Parathyroid adenoma (tissue), 2 donors: ENCODE results near the gene LMX1A.

Source experiments
- H2AFZ ChIP-seq: fragments of 300-600 bp; sonication (generic); one replicate; pipeline ENCODE4 v1.7.0; 2017; ENCODE audit warnings: antibody characterized with exemption, mild to moderate bottlenecking
- H3K27ac ChIP-seq: fragments of 300-600 bp; sonication (generic); one replicate; pipeline ENCODE4 v1.7.0; 2017
- H3K27me3 ChIP-seq: fragments of 300-600 bp; sonication (generic); one replicate; pipeline ENCODE4 v1.7.0; 2017; ENCODE audit warnings: low read length; ENCODE audit not compliant: control insufficient read depth, insufficient read depth
- H3K36me3 ChIP-seq: fragments of 300-600 bp; sonication (generic); one replicate; pipeline ENCODE4 v1.7.0; 2017; ENCODE audit warnings: low read length; ENCODE audit not compliant: control insufficient read depth, insufficient read depth
- H3K4me1 ChIP-seq: fragments of 300-600 bp; sonication (generic); one replicate; pipeline ENCODE4 v1.7.0; 2017; ENCODE audit warnings: control low read depth
- H3K4me2 ChIP-seq: fragments of 300-600 bp; sonication (generic); one replicate; pipeline ENCODE4 v1.7.0; 2017; ENCODE audit warnings: low read length
- H3K4me3 ChIP-seq: fragments of 300-600 bp; sonication (generic); one replicate; pipeline ENCODE4 v1.7.0; 2017; ENCODE audit warnings: low read depth, low read length
- H3K79me2 ChIP-seq: fragments of 300-600 bp; sonication (generic); one replicate; pipeline ENCODE4 v1.7.0; 2017; ENCODE audit warnings: control low read depth
- H3K9ac ChIP-seq: fragments of 300-600 bp; sonication (generic); one replicate; pipeline ENCODE4 v1.7.0; 2017; ENCODE audit warnings: mild to moderate bottlenecking
- H3K9me3 ChIP-seq: fragments of 300-600 bp; sonication (generic); one replicate; pipeline ENCODE4 v1.7.0; 2017; ENCODE audit warnings: low read length; ENCODE audit not compliant: control insufficient read depth
- CTCF ChIP-seq: fragments of 300-600 bp; sonication (generic); IDR thresholded peaks from one replicate; pipeline ENCODE4 v1.7.0; 2017; ENCODE audit warnings: antibody characterized with exemption, mild to moderate bottlenecking
- donor health status: primary hyperparathyroidism.

The LMX1A gene

GRCh38 chr1:165228676-165229075, 127.8 kb downstream of the LMX1A start:
- no peak overlapping the region for H3K9ac ChIP-seq
- no peaks in the 10 kb centered on the region for H3K27me3 ChIP-seq
- H3K4me2 ChIP-seq, result no peak overlapping the region
- H3K79me2 ChIP-seq, result no peaks in the 10 kb centered on the region
- no peaks in the 10 kb centered on the region for H3K9me3 ChIP-seq
- H3K36me3 ChIP-seq, result no peaks in the 10 kb centered on the region
- no peak overlapping the region for H3K4me3 ChIP-seq
- no peak overlapping the region for H2AFZ ChIP-seq
- TF ChIP-seq CTCF, result no peak
- H3K4me1 ChIP-seq, result no peaks in the 10 kb centered on the region
- no peak overlapping the region for H3K27ac ChIP-seq

GRCh38 chr1:165228111-165228655, 128.3 kb downstream of the LMX1A start:
- Histone ChIP-seq H3K9me3 (no peaks in the 10 kb centered on the region), H3K4me3 (no peak overlapping the region), H3K79me2 (no peaks in the 10 kb centered on the region), H3K4me2 (no peak overlapping the region), H2AFZ (no peak overlapping the region), H3K9ac (no peak overlapping the region), H3K27me3 (no peaks in the 10 kb centered on the region), H3K27ac (no peak overlapping the region), H3K36me3 (no peaks in the 10 kb centered on the region), H3K4me1 (no peaks in the 10 kb centered on the region)
- no peak for TF ChIP-seq CTCF

DNA sequence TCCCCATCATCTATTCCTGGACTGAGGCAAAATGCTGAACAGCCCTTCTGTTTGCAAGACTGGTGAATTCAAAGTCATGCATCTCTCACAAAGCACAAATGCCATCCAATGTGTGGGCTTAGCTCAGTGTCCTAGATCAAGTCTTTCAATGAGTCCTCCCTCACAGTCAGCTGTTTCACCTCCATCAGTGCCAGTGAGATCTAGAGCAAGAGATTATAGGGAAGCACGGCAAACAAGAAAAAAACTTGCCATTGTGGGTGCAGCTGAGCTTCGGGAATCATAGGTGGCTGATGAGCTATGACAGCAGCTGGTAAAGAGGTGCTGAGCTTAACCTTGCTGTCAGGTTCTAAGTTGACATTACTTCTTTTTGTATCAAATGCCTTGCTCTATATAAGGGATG, 130.2 kb downstream of the LMX1A start:
- H3K9me3 ChIP-seq, result no peaks in the 10 kb centered on the region
- no peak overlapping the region for H3K4me3 ChIP-seq
- H3K36me3 ChIP-seq, result no peaks in the 10 kb centered on the region
- no peaks in the 10 kb centered on the region for H3K4me1 ChIP-seq
- no peak overlapping the region for H2AFZ ChIP-seq
- no peaks in the 10 kb centered on the region for H3K79me2 ChIP-seq
- H3K27me3 ChIP-seq, result no peaks in the 10 kb centered on the region
- H3K4me2 ChIP-seq, result no peak overlapping the region
- no peak overlapping the region for H3K9ac ChIP-seq
- H3K27ac ChIP-seq, result no peak overlapping the region
- no peak for TF ChIP-seq CTCF

- no peaks in the 10 kb centered on the region for H3K27me3 ChIP-seq
These were observed 130.9 kb downstream of the LMX1A start for GRCh38 chr1:165225650-165226049.

More at GRCh38 chr1:165225650-165226049, 130.9 kb downstream of the LMX1A start:
- TF ChIP-seq CTCF, result no peak
- no peak overlapping the region for H2AFZ ChIP-seq
- no peaks in the 10 kb centered on the region for H3K4me1 ChIP-seq
- no peaks in the 10 kb centered on the region for H3K9me3 ChIP-seq
- no peak overlapping the region for H3K4me3 ChIP-seq
- no peaks in the 10 kb centered on the region for H3K36me3 ChIP-seq
- H3K79me2 ChIP-seq, result no peaks in the 10 kb centered on the region
- H3K27ac ChIP-seq, result no peak overlapping the region
- no peak overlapping the region for H3K4me2 ChIP-seq
- H3K9ac ChIP-seq, result no peak overlapping the region
